IMR-90 (cell line): ENCODE data around the gene FANCM. TPM values are rescaled to one million over a fixed set of nuclear protein-coding genes. Genes with fewer than 3 reads are reported as not detected.

Source experiments
- ATAC-seq: fragments of 200-7000 bp; cut with Tn5 transposase; 2 replicates; pipeline ENCODE4 v1.9.1; 2020; ENCODE audit warnings: low read depth, mild to moderate bottlenecking, moderate library complexity
- BruUV-seq: library from RNA; stranded (reverse); fragments of 400-500 nt; replicated peaks from 2 replicates; lab custom pipeline; 2021; lab: Mats Ljungman, UMichigan
- CTCF ChIA-PET: fragments of 300-600 bp; formaldehyde crosslinking; extraction: SDS; loops from one replicate; lab custom pipeline; 2021; ENCODE audit warnings: antibody characterized with exemption; lab: Yijun Ruan, JAX
- POLR2A ChIA-PET: fragments of 300-600 bp; sonication (Branson Sonifier 250); formaldehyde crosslinking; loops from one replicate; lab custom pipeline; 2022; ENCODE audit warnings: antibody characterized with exemption; ENCODE audit not compliant: unreplicated experiment; lab: Charles Lee
- DNase-seq: peaks from one replicate; pipeline ENCODE4 v3.0.0; 2013
- H2AFZ ChIP-seq: replicated peaks from 2 replicates; pipeline ENCODE3; 2013; ENCODE audit warnings: low read length, mild to moderate bottlenecking; ENCODE audit not compliant: poor library complexity
- H2AK5ac ChIP-seq: 2 replicates; pipeline ENCODE4 v1.6.1; 2013; ENCODE audit warnings: low read depth, low read length, inconsistent platforms
- H2AK9ac ChIP-seq: replicated peaks from 2 replicates; pipeline ENCODE3; 2013; ENCODE audit warnings: mild to moderate bottlenecking, low read depth, low read length, moderate library complexity; ENCODE audit not compliant: poor library complexity
- H2BK120ac ChIP-seq: 2 replicates; pipeline ENCODE4 v1.6.1; 2013; ENCODE audit warnings: low read depth, low read length, inconsistent platforms
- H2BK15ac ChIP-seq: 3 replicates; pipeline ENCODE4 v1.6.1; 2013; ENCODE audit warnings: low read depth, low read length, inconsistent platforms
- H2BK20ac ChIP-seq: 2 replicates; pipeline ENCODE4 v1.6.1; 2013; ENCODE audit warnings: low read depth, mild to moderate bottlenecking, inconsistent platforms, low read length, moderate library complexity
- H2BK5ac ChIP-seq: 2 replicates; pipeline ENCODE4 v1.6.1; 2013; ENCODE audit warnings: mild to moderate bottlenecking, low read depth, low read length, inconsistent platforms; ENCODE audit not compliant: poor library complexity, severe bottlenecking
- H3K14ac ChIP-seq: replicated peaks from 2 replicates; pipeline ENCODE4 v1.6.1; 2013; ENCODE audit warnings: low read depth, low read length, inconsistent platforms
- H3K18ac ChIP-seq: 2 replicates; pipeline ENCODE4 v1.6.1; 2013; ENCODE audit warnings: low read depth, low read length, control low read depth
- H3K23ac ChIP-seq: 2 replicates; pipeline ENCODE4 v1.6.1; 2013; ENCODE audit warnings: low read depth, low read length, inconsistent platforms
- H3K27ac ChIP-seq: 2 replicates; pipeline ENCODE4 v1.5.1; 2013; ENCODE audit warnings: mild to moderate bottlenecking, control low read depth, low read length; ENCODE audit not compliant: insufficient read depth
- H3K27me3 ChIP-seq: 2 replicates; pipeline ENCODE4 v1.6.1; 2013; ENCODE audit warnings: low read length; ENCODE audit not compliant: control insufficient read depth, insufficient read depth
- H3K36me3 ChIP-seq: 2 replicates; pipeline ENCODE4 v1.6.1; 2013; ENCODE audit warnings: low read length, mixed read lengths; ENCODE audit not compliant: control insufficient read depth, insufficient read depth
- H3K4ac ChIP-seq: 2 replicates; pipeline ENCODE4 v1.6.1; 2013; ENCODE audit warnings: low read depth, low read length, inconsistent platforms
- H3K4me1 ChIP-seq: 2 replicates; pipeline ENCODE4 v1.6.1; 2013; ENCODE audit warnings: low read length, mixed read lengths; ENCODE audit not compliant: control insufficient read depth, insufficient read depth
- H3K4me2 ChIP-seq: 2 replicates; pipeline ENCODE4 v1.6.1; 2013; ENCODE audit warnings: low read depth, mild to moderate bottlenecking, control low read depth, low read length, moderate library complexity
- H3K4me3 ChIP-seq: 2 replicates; pipeline ENCODE4 v1.5.1; 2013; ENCODE audit warnings: low read depth, mild to moderate bottlenecking, control low read depth, low read length, moderate library complexity; ENCODE audit not compliant: insufficient read depth
- H3K56ac ChIP-seq: 2 replicates; pipeline ENCODE4 v1.6.1; 2013; ENCODE audit warnings: low read length, inconsistent platforms; ENCODE audit not compliant: insufficient read depth; ENCODE audit errors: extremely low read depth
- H3K79me1 ChIP-seq, 2 experiments: 2 replicates each; pipeline ENCODE4 v1.6.1; 2013; ENCODE audit warnings: low read length in 2 of 2, inconsistent platforms in 1 of 2, low read depth in 1 of 2
- H3K9ac ChIP-seq: 2 replicates; pipeline ENCODE4 v1.6.1; 2013; ENCODE audit warnings: low read depth, low read length, control low read depth
- H3K9me1 ChIP-seq: 2 replicates; pipeline ENCODE4 v1.6.1; 2013; ENCODE audit warnings: low read length, inconsistent platforms; ENCODE audit not compliant: insufficient read depth
- H3K9me3 ChIP-seq: 2 replicates; pipeline ENCODE4 v1.6.1; 2013; ENCODE audit warnings: low read length; ENCODE audit not compliant: control insufficient read depth, insufficient read depth
- H4K20me1 ChIP-seq: 2 replicates; pipeline ENCODE4 v1.6.1; 2013; ENCODE audit warnings: low read length, inconsistent platforms; ENCODE audit not compliant: insufficient read depth
- H4K5ac ChIP-seq: 2 replicates; pipeline ENCODE4 v1.6.1; 2013; ENCODE audit warnings: mild to moderate bottlenecking, low read depth, low read length, control low read depth
- H4K8ac ChIP-seq, 2 experiments: 2 replicates each; pipeline ENCODE4 v1.6.1; 2013; ENCODE audit warnings: low read depth in 2 of 2, low read length in 2 of 2, control low read depth in 1 of 2, inconsistent platforms in 1 of 2
- H4K91ac ChIP-seq: 2 replicates; pipeline ENCODE4 v1.6.1; 2013; ENCODE audit warnings: low read depth, low read length, inconsistent platforms; ENCODE audit not compliant: insufficient read depth
- CTCF ChIP-seq: conservative IDR thresholded peaks from 2 replicates; pipeline ENCODE4 v1.5.1; 2012; ENCODE audit warnings: mild to moderate bottlenecking, low read depth, low read length, improper control_type of control experiment
- MAFK ChIP-seq: IDR thresholded peaks from 2 replicates; pipeline ENCODE4 v1.6.1; 2012; ENCODE audit warnings: low read depth, low read length, improper control_type of control experiment
- WGBS, 2 experiments: methylation state at CpG; one replicate each; pipeline versions ENCODE4 v1.1.5 to v1.1.7; 2013; ENCODE audit warnings: missing lambda C conversion rate in 2 of 2; ENCODE audit not compliant: insufficient read length in 1 of 2; ENCODE audit errors: extremely low coverage in 2 of 2; 5-methylcytosine and 5-hydroxymethylcytosine counted together
- dilution Hi-C: fragments of 300-500 bp; cut with HindIII; formaldehyde crosslinking; loops from one replicate; pipeline ENCODE4 v1.14.3; 2018; ENCODE audit warnings: low sequenced_read_pairs; ENCODE audit not compliant: unreplicated experiment
- in situ Hi-C: fragments of 300-500 bp; cut with MboI; formaldehyde crosslinking; loops from 3 replicates; pipeline ENCODE4 v1.14.3; 2019; ENCODE audit warnings: low sequenced_read_pairs, inconsistent platforms, mixed read lengths
- intact Hi-C: fragments of 100-400 bp; cut with micrococcal nuclease; formaldehyde crosslinking; loops from 2 replicates; pipeline ENCODE4 v1.10.0; 2022
- polyA plus RNA-seq, 3 experiments: library from polyadenylated mRNA; depleted of rRNA; stranded (reverse); fragments of >200 nt; gene quantifications; 2 replicates each; pipeline ENCODE4 v1.2.3, GENCODE V29; 2012; ENCODE audit warnings: low replicate concordance in 1 of 3
- total RNA-seq: library from RNA; depleted of rRNA; stranded (reverse); fragments of >200 nt; gene quantifications from 2 replicates; pipeline ENCODE4 v1.2.3, GENCODE V29; 2012

The FANCM gene
- total and polyA plus RNA-seq, 2 of the 4 experiments (the other 2 are of a cell fraction): 1.7 to 7.0 TPM

DNA sequence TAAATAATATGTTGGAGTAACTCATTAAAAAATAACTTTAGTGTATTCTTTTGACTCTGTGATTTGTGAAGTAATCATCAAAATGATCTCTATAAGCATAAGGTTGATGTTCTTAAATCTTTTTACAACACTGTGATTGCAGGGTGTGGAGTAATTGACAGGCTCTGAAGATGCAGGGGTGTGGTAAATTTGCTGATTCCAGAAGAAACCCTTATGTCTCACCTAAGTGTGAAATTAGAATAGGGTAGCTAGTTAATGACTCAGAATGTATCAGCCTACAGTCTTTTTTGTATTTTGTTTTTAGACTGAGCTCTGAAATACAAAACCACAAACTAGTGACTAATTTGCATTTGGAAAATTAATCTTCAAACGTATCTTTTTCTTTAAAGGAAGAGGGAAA is 45.9 kb upstream of the FANCM start:
- ATAC-seq (peak; percentile 52; the same call in 1 of the 2 replicates), DNase-seq (peak; percentile 61)
- Histone ChIP-seq H2BK15ac (no peak overlapping the region), H3K9ac (no peak overlapping the region), H4K91ac (no peak overlapping the region), H2BK5ac (no peak overlapping the region), H3K23ac (no peak overlapping the region), H3K4me3 (no peak overlapping the region), H3K4me2 (no peak overlapping the region), H3K18ac (no peak overlapping the region), H3K79me1 (peaks cover 7 to 34% of the 10 kb centered on the region in 2 experiments; a peak in 3 of 4 replicates), H2BK120ac (no peak overlapping the region), H3K9me3 (no peaks in the 10 kb centered on the region), H4K20me1 (peaks cover 73% of the 10 kb centered on the region), H3K56ac (no peak overlapping the region), H4K5ac (no peak overlapping the region), H3K9me1 (peaks cover 7% of the 10 kb centered on the region), H3K14ac (no peak overlapping the region), H2AK5ac (no peak overlapping the region), H2BK20ac (no peak overlapping the region), H3K36me3 (0 out of 2 replicates have a peak, but pooled peaks cover 1% of the 10 kb centered on the region), H3K27ac (no peak overlapping the region), H2AFZ (no peak overlapping the region), H2AK9ac (no peak overlapping the region), H3K27me3 (no peaks in the 10 kb centered on the region), H3K4me1 (peaks cover 2% of the 10 kb centered on the region; the same call in 1 of the 2 replicates), H3K4ac (no peak overlapping the region), H4K8ac (no peak overlapping the region)
- ChIA-PET CTCF (no interaction called here), POLR2A (no interaction called here)
- dilution Hi-C loops: no loop called here
- no TSS peak for BruUV-seq
- in situ Hi-C loops: no loop called here
- intact Hi-C loops: loop anchor here (5.0 kb wide), 3 partner anchors 128 to 178 kb away; partner anchors contain the start of genes KLHL28 and TOGARAM1
- TF ChIP-seq MAFK: peak; percentile 67
- no peak for TF ChIP-seq CTCF
- no CpG with 5 or more reads among the region's 1 CpG for WGBS, 2 experiments
